WTC11 (cell line): Measurements from ENCODE around the gene COL25A1. TPM values are rescaled to one million over a fixed set of nuclear protein-coding genes. Genes with fewer than 3 reads are reported as not detected.

Source experiments
- ATAC-seq: fragments of 200-7000 bp; cut with Tn5 transposase; 2 replicates; pipeline ENCODE4 v1.10.0; 2021; ENCODE audit warnings: mild to moderate bottlenecking, moderate library complexity
- CTCF ChIA-PET: fragments of 300-600 bp; sonication (Branson Sonifier 250); formaldehyde crosslinking; loops from one replicate; lab custom pipeline; 2021; ENCODE audit warnings: antibody characterized with exemption; lab: Charles Lee
- POLR2A ChIA-PET: fragments of 350-600 bp; sonication (Branson Sonifier 250); formaldehyde crosslinking; loops from one replicate; lab custom pipeline; 2021; ENCODE audit warnings: antibody characterized with exemption; lab: Charles Lee
- DNase-seq: peaks from one replicate; pipeline ENCODE4 v3.0.0; 2021; ENCODE audit warnings: low spot score
- H3K27ac Mint-ChIP-seq: 2 replicates; pipeline ENCODE4 v1.8.0; 2021; ENCODE audit warnings: mixed read lengths
- H3K27me3 Mint-ChIP-seq: 2 replicates; pipeline ENCODE4 v1.8.0; 2021; ENCODE audit warnings: low read depth, mild to moderate bottlenecking, moderate library complexity, mixed read lengths
- H3K36me3 Mint-ChIP-seq: 2 replicates; pipeline ENCODE4 v1.8.0; 2021; ENCODE audit warnings: mixed read lengths
- H3K4me1 Mint-ChIP-seq: 2 replicates; pipeline ENCODE4 v1.8.0; 2022; ENCODE audit warnings: mixed read lengths
- H3K4me3 Mint-ChIP-seq: 2 replicates; pipeline ENCODE4 v1.8.0; 2021; ENCODE audit warnings: mild to moderate bottlenecking, moderate library complexity, mixed read lengths
- H3K9me3 Mint-ChIP-seq: 2 replicates; pipeline ENCODE4 v1.8.0; 2021; ENCODE audit warnings: mixed read lengths
- ATF3 ChIP-seq: sonication (generic); formaldehyde crosslinking; conservative IDR thresholded peaks from 2 replicates; pipeline ENCODE4 v1.8.1; 2022; ENCODE audit warnings: mild to moderate bottlenecking, missing genetic modification reagents
- ATF6 ChIP-seq: sonication (generic); formaldehyde crosslinking; IDR thresholded peaks from 2 replicates; pipeline ENCODE4 v1.8.1; 2023; ENCODE audit warnings: mild to moderate bottlenecking, missing genetic modification reagents
- CDX4 ChIP-seq: fragments of 250-450 bp; sonication (Bioruptor Pico); IDR thresholded peaks from 2 replicates; pipeline ENCODE4 v1.9.0; 2021; ENCODE audit warnings: moderate library complexity, mild to moderate bottlenecking, inconsistent platforms, borderline replicate concordance
- CREB1 ChIP-seq: sonication (generic); formaldehyde crosslinking; IDR thresholded peaks from 2 replicates; pipeline ENCODE4 v1.8.0; 2023; ENCODE audit warnings: mild to moderate bottlenecking, missing genetic modification reagents
- ERG ChIP-seq: fragments of 250-450 bp; sonication (Bioruptor Pico); IDR thresholded peaks from 2 replicates; pipeline ENCODE4 v1.8.0; 2021; ENCODE audit warnings: mild to moderate bottlenecking
- GRHL2 ChIP-seq: fragments of 250-450 bp; sonication (Bioruptor Pico); IDR thresholded peaks from 2 replicates; pipeline ENCODE4 v1.8.0; 2022; ENCODE audit warnings: mild to moderate bottlenecking, moderate library complexity; ENCODE audit not compliant: insufficient replicate concordance, severe bottlenecking
- NR1H2 ChIP-seq: sonication (generic); formaldehyde crosslinking; IDR thresholded peaks from 2 replicates; pipeline ENCODE4 v1.9.0; 2021; ENCODE audit warnings: mild to moderate bottlenecking, moderate library complexity, missing genetic modification reagents
- OVOL2 ChIP-seq: fragments of 250-450 bp; sonication (Bioruptor Pico); IDR thresholded peaks from 2 replicates; pipeline ENCODE4 v1.9.0; 2021; ENCODE audit warnings: mild to moderate bottlenecking, borderline replicate concordance
- PRRX2 ChIP-seq: fragments of 250-450 bp; sonication (Bioruptor Pico); IDR thresholded peaks from 2 replicates; pipeline ENCODE4 v1.8.0; 2021; ENCODE audit warnings: mild to moderate bottlenecking
- RORB ChIP-seq: fragments of 250-450 bp; sonication (Bioruptor Pico); IDR thresholded peaks from 2 replicates; pipeline ENCODE4 v1.9.0; 2021; ENCODE audit warnings: mild to moderate bottlenecking
- SP1 ChIP-seq: sonication (generic); formaldehyde crosslinking; conservative IDR thresholded peaks from 2 replicates; pipeline ENCODE4 v1.8.1; 2022; ENCODE audit warnings: missing genetic modification reagents
- STAT6 ChIP-seq: sonication (generic); formaldehyde crosslinking; conservative IDR thresholded peaks from 2 replicates; pipeline ENCODE4 v1.8.1; 2023; ENCODE audit warnings: mild to moderate bottlenecking, low read depth, missing genetic modification reagents, moderate library complexity
- TEAD1 ChIP-seq: sonication (generic); formaldehyde crosslinking; IDR thresholded peaks from 2 replicates; pipeline ENCODE4 v1.8.0; 2022; ENCODE audit warnings: mild to moderate bottlenecking, missing genetic modification reagents
- USF1 ChIP-seq: sonication (generic); formaldehyde crosslinking; IDR thresholded peaks from 2 replicates; pipeline ENCODE4 v1.8.0; 2022; ENCODE audit warnings: mild to moderate bottlenecking, missing genetic modification reagents
- ZBTB21 ChIP-seq: sonication (generic); formaldehyde crosslinking; IDR thresholded peaks from 2 replicates; pipeline ENCODE4 v1.8.1; 2023; ENCODE audit warnings: mild to moderate bottlenecking, missing genetic modification reagents, borderline replicate concordance
- ZNF317 ChIP-seq: sonication (generic); formaldehyde crosslinking; IDR thresholded peaks from 2 replicates; pipeline ENCODE4 v1.8.1; 2023; ENCODE audit warnings: low read depth, mild to moderate bottlenecking, moderate library complexity, missing genetic modification reagents, borderline replicate concordance
- ZNF416 ChIP-seq: fragments of 250-450 bp; sonication (Bioruptor Pico); IDR thresholded peaks from 2 replicates; pipeline ENCODE4 v1.9.0; 2021; ENCODE audit warnings: mild to moderate bottlenecking, inconsistent platforms
- ZNF423 ChIP-seq: fragments of 250-450 bp; sonication (Bioruptor Pico); IDR thresholded peaks from 2 replicates; pipeline ENCODE4 v2.1.2; 2022; ENCODE audit warnings: mild to moderate bottlenecking, moderate library complexity
- ZNF512 ChIP-seq: sonication (generic); formaldehyde crosslinking; IDR thresholded peaks from 2 replicates; pipeline ENCODE4 v1.8.1; 2022; ENCODE audit warnings: missing genetic modification reagents, borderline replicate concordance
- ZNF671 ChIP-seq: fragments of 250-450 bp; sonication (Bioruptor Pico); IDR thresholded peaks from 2 replicates; pipeline ENCODE4 v1.8.0; 2021; ENCODE audit warnings: mild to moderate bottlenecking
- total RNA-seq: library from RNA; stranded (reverse); gene quantifications from 3 replicates; pipeline ENCODE4 v1.2.3, GENCODE V29; 2021

The COL25A1 gene
- total RNA-seq, 1 experiment from 2014 or later = 6.6 TPM

GRCh38 chr4:109156356-109156755, 146.1 kb downstream of the COL25A1 start (continued):
- no peak for TF ChIP-seq ERG (CRISPR knock-in tag)
- no peak for TF ChIP-seq ZNF416 (CRISPR knock-in tag)
- TF ChIP-seq ZNF671 (CRISPR knock-in tag) = no peak
- TF ChIP-seq ZNF423 (CRISPR knock-in tag) = no peak
- no peak for TF ChIP-seq ZNF512
- no peak for TF ChIP-seq CREB1 (CRISPR knock-in tag)
- TF ChIP-seq SP1 (CRISPR knock-in tag) = no peak
- no peak for TF ChIP-seq PRRX2
- TF ChIP-seq ATF6 = no peak
- no peak for TF ChIP-seq ZNF317 (CRISPR knock-in tag)

- Mint-ChIP-seq H3K9me3 (no peaks in the 10 kb centered on the region), H3K4me3 (no peak overlapping the region), H3K27me3 (no peaks in the 10 kb centered on the region), H3K36me3 (no peaks in the 10 kb centered on the region), H3K27ac (no peak overlapping the region), H3K4me1 (no peaks in the 10 kb centered on the region)
- no peak for DNase-seq
- POLR2A ChIA-PET = no interaction called here
- no peak for ATAC-seq
- TF ChIP-seq TEAD1 (no peak), RORB (CRISPR knock-in tag) (no peak), ZBTB21 (no peak), STAT6 (CRISPR knock-in tag) (no peak), NR1H2 (no peak), CDX4 (CRISPR knock-in tag) (no peak), GRHL2 (CRISPR knock-in tag) (no peak), USF1 (CRISPR knock-in tag) (no peak), ATF3 (CRISPR knock-in tag) (no peak), OVOL2 (CRISPR knock-in tag) (no peak)
- CTCF ChIA-PET = no interaction called here
These were observed 146.7 kb downstream of the COL25A1 start for GRCh38 chr4:109155682-109156283.
